ENCODE measurements around the gene JAG2.

JAG2 gene

GRCh38 chr14:105151084-105151837 lies 17.3 kb downstream of the JAG2 start:
- DNase-seq (ENCODE audit: low read depth) = no peak

GRCh38 chr14:105150368-105151083 lies 18.1 kb downstream of the JAG2 start:
- no peak for DNase-seq (ENCODE audit: low read depth)

GRCh38 chr14:105150026-105150367 lies 18.6 kb downstream of the JAG2 start:
- DNase-seq (ENCODE audit: low read depth) = no peak

GRCh38 chr14:105149146-105149781 lies 19.3 kb downstream of the JAG2 start:
- DNase-seq (ENCODE audit: low read depth) = no peak

GRCh38 chr14:105148604-105149145 lies 19.9 kb downstream of the JAG2 start:
- no peak for DNase-seq (ENCODE audit: low read depth)

- DNase-seq (ENCODE audit: low read depth) = no peak
Measured at GRCh38 chr14:105147671-105148603, 20.6 kb downstream of the JAG2 start.

- no peak for DNase-seq (ENCODE audit: low read depth)
Measured at GRCh38 chr14:105146976-105147635, 21.5 kb downstream of the JAG2 start.

GRCh38 chr14:105146181-105146975 lies 22.2 kb downstream of the JAG2 start:
- no peak for DNase-seq (ENCODE audit: low read depth)

- DNase-seq (ENCODE audit: low read depth) = no peak
Measured at GRCh38 chr14:105145381-105146180, 23.0 kb downstream of the JAG2 start.

- DNase-seq (ENCODE audit: low read depth) = no peak
Measured at GRCh38 chr14:105144666-105145380, 23.8 kb downstream of the JAG2 start.

- no peak for DNase-seq (ENCODE audit: low read depth)
Measured at GRCh38 chr14:105144026-105144665, 24.4 kb downstream of the JAG2 start.

GRCh38 chr14:105143451-105144025 lies 25.0 kb downstream of the JAG2 start:
- no peak for DNase-seq (ENCODE audit: low read depth)

- no peak for DNase-seq (ENCODE audit: low read depth)
Measured at GRCh38 chr14:105142651-105143450, 25.7 kb downstream of the JAG2 start.

- no peak for DNase-seq (ENCODE audit: low read depth)
Measured at GRCh38 chr14:105141486-105142281, 26.9 kb downstream of the JAG2 start.

- no peak for DNase-seq (ENCODE audit: low read depth)
Measured at GRCh38 chr14:105141026-105141425, 27.6 kb downstream of the JAG2 start.

GRCh38 chr14:105140581-105140980 lies 28.0 kb downstream of the JAG2 start:
- no peak for DNase-seq (ENCODE audit: low read depth)
